HG03135 (cell line): ENCODE results near the gene EEF1E1.

Experiments
- ATAC-seq: cut with Tn5 transposase; IDR thresholded peaks from one replicate; pipeline ENCODE4 v1.9.1; 2021; ENCODE audit warnings: mild to moderate bottlenecking, moderate library complexity; ENCODE audit not compliant: unreplicated experiment

The EEF1E1 gene

GRCh38 chr6:8088886-8089285 lies 13.5 kb downstream of the EEF1E1 start:
- no peak for ATAC-seq

- no peak for ATAC-seq
Observed at GRCh38 chr6:8087870-8088754, 14.2 kb downstream of the EEF1E1 start.

DNA sequence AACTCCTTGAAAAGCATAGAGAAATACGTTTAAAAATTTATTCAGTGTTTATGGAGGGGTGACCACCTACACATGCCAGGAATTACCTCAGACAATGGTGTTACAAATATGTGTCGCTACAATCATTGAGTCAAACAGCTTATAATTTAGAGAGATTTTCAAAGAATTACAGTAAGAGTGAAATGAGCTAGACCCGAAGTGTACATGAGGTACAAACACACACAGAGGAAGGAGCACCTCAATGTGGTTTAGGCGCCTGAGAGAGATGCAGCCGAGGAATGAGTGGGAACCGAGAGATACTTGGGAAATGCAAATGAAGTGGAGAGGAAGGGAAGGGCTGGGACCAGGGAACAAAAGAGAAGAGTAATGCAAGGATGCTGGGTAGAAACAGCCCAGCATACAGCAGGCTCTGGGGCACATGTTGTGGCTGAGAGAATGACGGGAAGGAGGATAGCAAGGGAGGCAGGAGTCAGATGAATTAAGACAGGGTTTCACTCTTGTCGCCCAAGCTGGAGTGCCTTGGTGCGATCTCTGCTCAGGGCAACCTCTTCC lies 15.5 kb downstream of the EEF1E1 start:
- no peak for ATAC-seq

- ATAC-seq = no peak
Observed at GRCh38 chr6:8085053-8085511, 17.3 kb downstream of the EEF1E1 start.

- ATAC-seq = no peak
Observed at GRCh38 chr6:8084586-8084985, 17.8 kb downstream of the EEF1E1 start.

GRCh38 chr6:8082954-8083858 lies 19.1 kb downstream of the EEF1E1 start:
- no peak for ATAC-seq

GRCh38 chr6:8082572-8082953 lies 19.8 kb downstream of the EEF1E1 start:
- no peak for ATAC-seq

DNA sequence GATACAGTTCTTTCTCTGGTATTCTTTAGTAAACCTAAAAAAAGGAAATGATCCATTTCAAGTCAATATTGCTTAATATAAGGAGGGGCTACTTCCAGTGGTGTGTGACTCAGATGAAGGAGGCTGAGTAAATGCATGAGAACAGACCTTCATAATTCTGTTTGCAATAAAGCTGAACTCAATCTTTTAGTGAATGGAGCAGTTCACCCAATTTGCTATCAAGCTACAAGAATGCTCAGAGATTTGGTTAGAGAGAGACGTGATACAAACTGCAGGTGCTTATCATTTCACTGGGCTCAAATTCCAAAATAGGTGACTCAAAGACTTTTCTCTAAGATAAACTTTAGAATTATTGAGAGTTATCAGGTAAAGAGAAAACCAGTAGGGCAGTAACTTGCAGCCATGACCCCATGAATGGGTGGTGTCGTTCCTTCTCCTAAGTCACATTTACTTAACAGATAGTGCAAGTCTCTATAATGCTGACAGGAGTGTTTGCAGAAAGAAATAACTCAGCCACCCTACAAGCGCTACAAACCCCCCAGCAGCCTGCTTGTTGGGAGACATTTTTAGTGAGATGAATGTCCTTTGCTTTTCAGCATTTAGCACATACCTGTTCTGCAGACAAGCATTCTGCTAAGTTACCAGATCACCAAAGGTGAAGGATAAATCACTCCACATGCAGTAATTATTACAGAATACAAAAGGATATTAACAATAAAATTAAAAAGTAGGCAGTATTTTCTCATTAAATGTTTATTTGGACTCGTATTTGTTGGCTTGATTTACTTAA lies 21.8 kb downstream of the EEF1E1 start:
- no peak for ATAC-seq

DNA sequence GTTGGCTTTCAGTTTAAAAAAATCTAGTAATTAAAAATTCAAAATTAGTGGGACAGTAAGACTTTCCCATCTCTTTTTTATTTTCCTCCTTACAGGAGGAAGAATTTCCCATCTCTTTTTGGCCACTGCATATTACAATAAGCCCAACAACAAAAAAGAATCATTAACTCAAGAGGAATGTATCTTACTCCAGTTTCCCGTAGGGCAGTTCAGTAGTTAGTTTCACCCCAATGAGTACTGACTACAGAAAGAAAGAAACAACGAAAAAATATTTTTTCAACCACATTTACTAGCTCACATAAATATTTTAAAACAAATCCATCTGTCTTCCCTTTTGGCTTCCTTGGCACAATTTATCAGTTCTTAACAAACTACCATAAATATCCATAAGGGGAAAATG lies 23.2 kb downstream of the EEF1E1 start:
- ATAC-seq = no peak

GRCh38 chr6:8077991-8078390 lies 24.4 kb downstream of the EEF1E1 start:
- no peak for ATAC-seq

- ATAC-seq = no peak
Observed at GRCh38 chr6:8075704-8076103, 26.6 kb downstream of the EEF1E1 start.

DNA sequence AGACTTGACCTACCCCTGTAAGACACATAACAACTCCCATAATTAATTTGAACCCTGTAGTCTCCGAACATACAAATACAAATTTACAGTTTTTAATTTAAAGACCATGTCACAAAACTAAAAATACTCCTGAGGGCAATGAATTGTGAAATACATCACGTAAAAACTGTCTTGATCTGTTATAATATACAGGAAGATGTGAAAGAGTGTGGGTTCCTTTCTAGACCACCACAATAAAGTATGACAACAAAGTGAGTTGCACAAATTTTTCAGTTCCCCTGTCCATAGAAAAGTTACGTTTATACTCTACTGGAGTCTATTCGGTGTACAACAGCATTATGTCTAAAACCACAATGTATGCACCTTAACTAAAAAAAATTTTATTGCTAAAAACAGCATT lies 27.2 kb downstream of the EEF1E1 start:
- no peak for ATAC-seq

DNA sequence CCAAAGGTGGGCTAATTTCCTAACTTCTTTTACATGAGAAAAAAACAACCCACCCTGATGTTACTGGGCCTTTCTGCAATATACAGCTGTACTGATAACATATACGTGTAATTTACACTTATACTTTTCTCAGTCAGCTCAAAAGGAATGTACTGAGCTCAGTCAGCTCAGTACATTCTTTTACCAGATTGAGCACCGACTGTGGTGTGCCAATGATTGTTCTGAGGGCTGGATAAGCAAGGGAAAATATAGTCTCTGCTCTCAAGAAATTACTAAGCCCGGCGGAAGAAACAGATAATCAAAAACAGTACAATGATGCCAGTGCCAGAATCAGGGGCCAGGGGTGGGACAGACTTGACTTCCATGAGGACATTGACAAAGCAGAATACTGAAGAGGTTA lies 28.1 kb downstream of the EEF1E1 start:
- ATAC-seq = no peak

DNA sequence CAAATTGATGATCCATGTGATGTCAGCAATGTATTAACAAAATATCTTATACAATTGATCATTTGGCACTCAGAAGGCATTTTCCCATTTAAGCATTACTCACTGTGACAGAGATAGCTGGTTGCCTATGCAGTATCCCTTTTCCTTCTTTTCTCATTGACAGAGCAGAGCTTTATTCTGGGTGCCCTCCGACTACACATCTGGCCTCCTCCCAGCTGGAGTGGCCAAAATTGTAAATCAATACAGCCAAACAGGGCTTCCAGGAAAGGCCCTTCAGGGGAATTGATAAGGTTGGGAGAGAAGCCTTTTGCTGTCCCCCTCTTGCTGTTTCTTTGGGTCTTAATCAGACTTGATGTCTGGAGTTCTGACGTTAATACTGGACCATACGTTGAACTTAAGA lies 28.6 kb downstream of the EEF1E1 start:
- ATAC-seq = no peak

- no peak for ATAC-seq
Observed at GRCh38 chr6:8070718-8071117, 31.6 kb downstream of the EEF1E1 start.

DNA sequence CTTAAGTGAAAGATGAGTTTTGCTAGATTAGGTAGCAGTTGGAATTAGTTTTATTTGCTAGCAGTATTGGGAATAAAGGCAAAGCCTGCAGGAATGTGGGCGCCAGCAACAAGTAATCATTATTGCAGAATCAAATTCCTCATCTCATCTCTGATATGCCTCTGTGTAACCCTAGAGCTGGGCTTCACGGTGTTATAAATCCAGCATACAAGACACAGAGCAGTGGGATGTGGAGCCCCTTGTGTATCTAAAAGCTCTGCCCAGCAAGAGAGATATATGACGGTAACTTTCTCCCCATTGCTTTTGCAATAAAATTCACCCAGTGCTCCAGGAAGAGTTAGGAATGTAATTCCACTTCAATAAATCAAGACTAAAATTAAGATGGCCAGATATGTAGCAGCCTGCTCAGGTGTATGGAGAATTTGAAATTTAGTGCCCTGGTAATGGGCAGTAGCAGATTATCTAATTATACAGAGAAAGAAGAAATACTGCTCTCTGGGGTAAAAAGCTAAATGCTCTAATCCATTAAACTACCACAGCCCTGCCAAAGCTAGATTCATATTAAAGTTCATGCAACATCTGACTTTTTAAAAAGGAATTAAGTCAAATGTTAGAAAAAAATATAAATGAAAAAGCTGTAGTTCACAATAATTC lies 32.6 kb downstream of the EEF1E1 start:
- ATAC-seq = no peak

DNA sequence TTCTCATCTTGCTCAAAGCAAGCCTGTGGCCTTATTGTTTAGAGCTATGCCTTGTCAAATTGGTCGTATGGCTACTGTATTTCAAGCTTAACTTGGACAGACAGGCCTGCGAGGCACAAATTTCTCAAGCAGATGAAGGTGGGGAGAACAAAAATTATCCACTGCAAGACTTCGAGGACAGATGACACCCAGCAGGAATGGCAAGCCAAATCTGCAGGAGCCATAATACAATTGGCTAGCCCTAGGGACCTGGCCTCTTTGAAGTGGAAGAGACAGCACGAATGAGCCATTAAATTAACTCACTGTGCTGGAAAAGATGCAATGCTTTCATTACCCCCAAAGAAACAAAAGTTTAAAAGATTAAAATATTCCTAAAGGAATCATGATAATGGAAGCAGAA lies 33.2 kb downstream of the EEF1E1 start:
- no peak for ATAC-seq

DNA sequence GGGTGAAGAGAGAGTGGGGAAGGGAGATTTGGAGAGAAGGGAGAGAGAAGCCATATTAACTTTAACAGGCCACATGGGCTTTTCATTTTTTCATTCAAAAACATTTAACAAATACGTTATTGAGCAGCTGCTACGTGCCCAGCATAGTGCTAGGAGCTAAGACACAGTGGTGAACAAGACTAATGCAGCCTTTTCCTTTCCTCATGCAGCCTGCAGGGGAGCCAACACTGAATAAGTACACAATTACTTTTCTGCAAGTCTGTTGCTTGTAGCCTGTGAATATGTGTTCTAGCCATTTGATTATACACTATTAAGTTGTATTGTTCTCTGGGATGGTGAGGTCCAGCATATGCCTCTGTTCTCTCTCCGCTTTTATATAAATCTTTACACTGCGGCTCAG lies 36.2 kb downstream of the EEF1E1 start:
- ATAC-seq = no peak

- peak; percentile 25 for ATAC-seq
Observed at GRCh38 chr6:8065519-8065911, 36.8 kb downstream of the EEF1E1 start.
